GM19238 (cell line): ENCODE measurements around the gene SLC25A19.

Experiments used
- DNase-seq: peaks from one replicate; pipeline ENCODE4 v3.0.0; 2011; ENCODE audit warnings: low spot score; ENCODE audit not compliant: insufficient read length

The SLC25A19 gene

DNA sequence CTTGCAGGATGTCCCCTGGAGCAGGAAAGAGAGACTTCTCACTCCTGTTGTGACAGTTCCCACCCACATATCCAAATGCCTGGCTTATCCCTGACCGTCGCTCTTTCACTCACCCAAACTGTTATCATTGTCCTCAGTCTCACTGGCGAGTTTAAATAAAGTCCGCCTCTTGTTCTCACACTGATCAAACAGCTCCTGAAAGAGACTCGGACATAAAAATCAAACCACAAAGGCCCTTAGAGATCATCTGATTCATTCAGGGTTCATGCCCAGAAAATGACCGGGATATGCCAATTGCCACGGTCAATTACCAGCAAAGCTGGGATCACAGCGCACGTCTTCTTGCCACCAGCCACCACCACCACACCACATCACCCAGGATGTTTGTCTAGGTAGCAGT, 47.7 kb downstream of the SLC25A19 start:
- DNase-seq = no peak

DNA sequence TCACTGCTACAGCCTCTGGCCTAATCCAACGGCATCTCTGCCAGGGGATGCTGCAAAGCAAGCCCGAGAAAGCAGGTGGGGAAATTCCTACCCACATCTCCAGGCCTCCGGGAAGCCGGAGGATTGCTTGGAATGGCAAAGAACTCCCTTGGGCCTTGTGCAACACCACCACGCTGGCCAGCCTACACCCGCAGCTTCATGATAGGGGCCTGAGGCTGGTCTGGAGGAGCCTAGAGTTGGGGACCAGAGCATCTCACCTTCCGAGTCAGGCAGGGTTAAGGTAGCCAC, 48.1 kb downstream of the SLC25A19 start:
- no peak for DNase-seq

DNA sequence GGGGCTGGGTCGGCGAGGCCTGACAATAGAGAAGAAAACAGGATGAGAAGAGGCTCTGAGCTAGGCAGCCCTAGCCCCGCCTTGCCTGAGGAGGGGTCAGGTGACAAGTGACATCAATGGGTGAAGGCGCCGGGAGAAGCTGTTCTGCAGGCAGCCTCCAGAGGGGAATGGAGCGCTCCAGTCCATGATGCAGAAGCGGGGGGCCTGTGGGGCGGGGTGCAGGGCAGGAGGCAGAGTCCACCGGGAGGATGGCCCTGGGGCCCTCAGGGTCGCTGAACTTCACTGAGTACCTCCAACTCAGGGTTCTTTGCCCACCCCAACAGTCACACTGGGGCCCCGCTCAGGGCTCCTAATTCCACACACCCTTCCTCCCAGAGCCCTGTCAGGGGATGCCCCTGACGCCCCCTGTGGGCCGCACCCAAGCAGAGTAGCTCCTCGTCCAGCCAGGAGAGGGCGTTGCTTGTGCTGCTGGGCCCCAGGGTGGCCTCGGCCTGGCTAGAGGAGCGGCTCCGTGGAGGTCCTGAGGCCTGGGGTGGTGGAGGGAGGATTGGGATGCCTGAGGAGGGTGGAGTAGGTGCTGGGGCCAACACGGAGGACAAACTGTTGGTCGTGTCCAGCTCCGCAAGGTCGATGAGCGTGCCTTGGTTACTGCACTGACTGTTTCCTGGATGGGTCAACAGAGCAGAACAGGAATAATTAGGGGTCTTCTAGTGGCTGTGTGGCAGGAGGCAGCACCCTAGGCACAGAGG, 48.7 kb downstream of the SLC25A19 start:
- no peak for DNase-seq

DNA sequence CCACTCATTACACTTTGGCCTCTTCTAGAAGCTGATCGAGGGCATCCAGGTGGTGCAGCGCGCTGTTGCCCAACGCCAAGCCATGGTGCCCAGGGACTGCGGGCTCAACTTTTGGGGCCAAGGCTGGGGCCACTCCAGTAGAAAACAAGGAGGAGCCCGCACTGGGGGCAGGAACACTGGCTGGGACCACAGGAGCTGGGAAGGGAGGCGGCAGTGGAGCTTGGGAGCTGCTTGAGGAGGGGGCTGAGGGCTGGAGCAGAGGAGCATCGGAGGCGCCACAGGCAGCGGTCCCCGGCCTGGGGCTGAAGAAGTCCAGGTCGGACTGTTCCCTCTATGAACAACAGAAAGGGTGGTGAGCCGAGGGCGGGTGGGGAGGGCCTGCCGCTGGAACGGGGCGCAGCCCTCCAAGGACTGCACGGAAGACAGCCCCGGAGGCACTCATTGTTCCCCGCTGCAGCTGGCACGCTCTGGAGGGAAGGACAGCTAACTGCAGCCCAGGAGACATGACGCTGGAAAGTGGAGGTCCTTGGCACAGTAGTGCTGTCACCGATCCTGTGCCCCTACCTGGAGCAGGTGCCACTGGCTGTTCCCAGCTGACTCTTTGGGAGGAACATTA, 49.3 kb downstream of the SLC25A19 start:
- DNase-seq = no peak

DNA sequence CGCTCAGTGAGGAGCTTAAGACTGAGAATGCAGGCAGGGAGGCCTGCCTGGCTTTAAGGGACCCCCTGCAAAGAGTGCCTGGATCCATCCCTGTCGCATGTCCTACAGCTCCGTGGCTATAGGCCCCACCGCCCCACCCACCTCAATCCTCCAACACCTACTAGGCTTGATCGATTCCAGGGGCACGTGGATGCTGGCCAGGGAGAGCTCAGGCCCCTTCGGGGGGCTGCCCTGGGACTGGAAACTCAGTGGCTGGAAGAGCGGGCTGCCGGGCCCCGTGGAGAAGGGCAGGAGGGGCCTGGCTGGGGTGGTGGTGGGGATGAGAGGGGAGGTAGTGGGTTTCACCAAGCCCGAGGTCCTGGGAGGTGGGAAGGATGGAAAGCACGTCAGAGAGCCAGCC, 50.0 kb downstream of the SLC25A19 start:
- no peak for DNase-seq

DNA sequence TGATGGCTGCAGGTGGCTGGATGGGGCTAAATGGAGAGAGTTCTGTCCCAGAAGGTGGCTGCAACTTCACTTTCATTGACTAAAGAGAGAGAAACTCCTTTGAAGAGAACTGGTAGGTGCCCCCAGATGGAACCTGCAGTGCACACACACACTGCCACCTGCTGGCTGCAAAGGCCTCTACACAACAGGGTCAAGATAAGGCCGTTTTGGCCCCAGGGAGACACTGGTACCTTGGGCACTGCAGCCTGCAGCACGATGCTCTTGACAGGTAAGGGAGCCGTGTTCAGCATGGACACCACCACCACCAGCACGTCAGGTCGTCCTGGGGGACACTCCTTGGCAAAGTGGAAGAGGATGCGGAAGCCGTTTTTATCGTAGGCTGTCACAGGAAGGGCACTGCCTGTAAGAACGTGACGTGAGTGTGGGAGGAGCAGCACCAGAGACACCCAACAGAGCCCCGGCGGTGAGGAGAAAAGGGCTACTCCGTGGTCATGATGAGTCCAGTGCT, 50.5 kb downstream of the SLC25A19 start:
- peak; percentile 61 for DNase-seq

DNA sequence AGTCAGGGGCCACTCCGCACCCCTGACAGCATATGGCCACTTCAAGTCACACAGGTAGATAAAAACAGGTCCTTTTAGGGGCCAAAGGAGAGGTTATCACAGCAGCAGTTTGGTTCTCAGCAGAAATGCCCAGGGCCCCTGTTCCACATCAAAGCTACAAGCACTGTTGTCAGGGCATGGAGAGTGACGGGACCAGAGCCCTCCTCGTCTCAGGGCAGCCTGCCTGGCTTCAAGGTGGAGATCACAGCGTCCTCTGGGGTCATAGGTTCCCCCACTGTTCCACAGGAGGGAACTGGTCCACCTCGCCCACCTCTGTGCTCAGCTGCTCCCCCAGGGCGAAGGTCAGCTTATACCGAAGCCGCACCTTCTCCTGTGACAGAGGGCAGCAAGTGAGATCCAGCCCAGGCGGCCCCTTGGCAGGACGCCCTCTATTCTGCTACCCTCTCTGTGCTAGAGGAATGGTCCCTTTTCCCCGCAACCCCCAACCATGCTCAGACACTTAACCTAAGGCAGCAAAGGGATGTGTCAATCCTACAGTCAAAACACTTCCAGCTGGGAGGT, 51.1 kb downstream of the SLC25A19 start:
- no peak for DNase-seq

DNA sequence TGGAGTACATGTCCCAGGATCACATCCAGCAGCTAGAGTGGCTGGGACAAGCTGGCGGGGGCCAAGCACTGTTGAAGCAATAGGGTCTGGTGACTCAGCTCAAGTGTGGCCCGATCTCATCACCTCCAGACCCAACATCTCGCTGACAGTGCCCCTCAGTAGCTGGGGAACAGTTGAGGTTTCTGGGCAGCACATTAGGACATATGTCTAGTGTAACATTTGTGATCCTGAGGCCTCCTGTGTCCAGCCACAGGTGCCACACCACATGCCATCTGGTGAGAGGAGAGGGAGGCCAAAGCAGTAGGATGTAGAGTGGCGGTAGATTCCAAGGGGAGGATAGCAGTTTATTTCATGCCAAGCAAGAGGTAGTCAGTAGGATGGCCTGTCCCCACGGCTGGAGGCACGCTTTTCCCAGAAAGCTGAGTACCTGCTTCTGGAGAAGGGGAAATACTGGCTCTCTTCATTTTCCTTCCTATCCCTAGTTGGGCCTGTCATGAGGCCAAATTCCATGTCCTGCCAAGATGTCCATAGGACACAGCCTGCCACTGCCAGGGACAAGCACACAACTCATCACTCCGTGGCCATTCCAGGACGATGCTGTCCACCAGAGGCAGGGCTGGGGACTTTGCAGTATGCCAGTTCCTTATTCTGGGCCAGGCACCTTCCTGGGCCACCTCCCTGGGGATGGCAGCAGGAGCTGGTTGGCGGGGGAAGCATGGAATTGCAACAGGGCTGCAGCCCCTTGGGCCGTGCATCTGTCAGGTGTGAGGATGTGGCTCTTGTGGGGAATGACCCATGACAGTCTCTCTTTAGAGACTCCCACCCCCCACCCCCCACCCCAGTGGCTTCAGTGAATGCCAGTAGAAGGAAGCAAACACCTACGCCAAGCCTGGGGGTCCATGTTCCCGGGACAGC, 51.9 kb downstream of the SLC25A19 start:
- no peak for DNase-seq

DNA sequence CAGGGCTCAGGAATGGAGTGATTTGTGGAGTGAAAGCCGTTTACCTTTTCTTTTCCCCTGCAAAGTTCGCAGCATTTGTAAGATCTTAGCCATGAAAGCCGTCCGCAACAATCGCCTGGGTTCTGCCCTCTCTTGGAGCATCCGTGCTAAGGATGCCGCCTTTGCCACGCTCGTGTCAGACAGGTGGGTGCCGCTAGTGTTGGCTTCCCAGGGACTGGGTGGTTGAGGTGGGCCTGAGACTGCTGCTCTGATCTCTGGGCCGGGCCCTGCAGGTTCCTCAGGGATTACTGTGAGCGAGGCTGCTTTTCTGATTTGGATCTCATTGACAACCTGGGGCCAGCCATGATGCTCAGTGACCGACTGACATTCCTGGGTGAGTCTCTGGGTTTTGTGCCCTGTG, 56.4 kb downstream of the SLC25A19 start:
- DNase-seq = no peak

DNA sequence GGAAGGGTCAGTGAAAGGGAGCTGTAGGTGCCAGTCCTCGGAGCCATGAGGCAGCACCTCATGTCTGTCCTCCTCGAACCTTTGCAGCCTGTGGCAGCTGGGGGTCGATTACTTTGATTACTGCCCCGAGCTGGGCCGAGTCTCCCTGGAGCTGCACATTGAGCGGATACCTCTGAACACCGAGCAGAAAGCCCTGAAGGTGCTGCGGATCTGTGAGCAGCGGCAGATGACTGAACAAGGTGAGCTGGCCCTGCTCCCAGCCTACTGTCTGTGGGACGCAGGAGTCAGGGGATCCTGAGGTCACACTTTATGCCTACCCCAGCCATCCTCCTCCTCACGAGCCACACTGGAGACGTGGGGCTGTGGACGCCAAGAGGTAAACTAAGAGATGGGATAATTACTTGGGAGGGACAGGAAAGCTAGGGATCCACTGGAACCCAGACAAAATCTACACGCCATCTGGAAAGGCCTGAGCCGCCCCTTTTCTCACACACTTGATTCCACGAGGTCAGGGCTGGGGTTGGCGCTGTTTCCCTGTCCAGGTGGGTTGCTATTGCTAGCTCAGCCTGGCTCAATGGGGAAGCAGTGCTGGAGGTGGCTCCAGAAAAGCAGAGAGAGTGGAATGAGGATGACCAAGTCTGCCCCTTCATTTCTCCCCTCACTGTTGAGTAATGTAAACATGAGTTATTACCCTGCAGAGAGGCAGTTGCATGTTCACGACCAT, 57.3 kb downstream of the SLC25A19 start:
- DNase-seq = no peak

DNA sequence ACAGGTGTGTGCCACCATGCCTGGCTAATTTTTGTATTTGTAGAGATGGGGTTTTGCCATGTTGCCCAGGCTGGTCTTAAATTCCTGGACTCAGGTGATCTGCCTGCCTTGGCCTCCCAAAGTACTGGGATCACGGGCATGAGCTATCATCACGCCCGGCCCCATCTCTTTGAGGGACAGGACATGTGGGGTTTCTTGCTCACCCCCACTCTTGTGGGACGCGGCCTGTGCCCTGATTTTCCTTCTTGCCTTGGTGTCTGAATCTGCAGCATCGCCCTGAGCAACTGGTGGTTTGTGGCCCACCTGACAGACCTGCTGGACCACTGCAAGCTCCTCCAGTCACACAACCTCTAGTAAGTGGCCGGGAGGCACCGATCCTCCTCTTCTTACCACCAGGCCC, 58.2 kb downstream of the SLC25A19 start:
- no peak for DNase-seq

DNA sequence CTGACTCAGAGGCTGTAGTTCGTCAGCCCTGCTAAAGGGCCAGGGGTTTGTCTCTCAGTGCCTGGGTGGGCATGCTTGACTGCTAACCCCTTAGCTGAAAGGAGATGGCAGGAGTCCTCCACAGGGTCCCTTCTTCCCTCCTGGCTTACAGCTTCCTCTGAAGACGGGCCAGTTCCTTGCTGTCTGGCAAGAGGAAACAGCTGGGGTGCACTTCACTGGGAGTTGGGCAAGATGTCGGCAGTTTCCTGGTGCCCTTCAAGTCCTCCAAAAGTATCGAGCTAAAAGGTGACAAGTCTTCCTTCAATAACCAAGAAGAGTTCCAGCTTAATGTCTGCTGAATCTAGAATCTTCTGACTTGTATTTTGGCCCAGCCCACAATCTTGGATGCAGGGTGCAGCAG, 60.4 kb downstream of the SLC25A19 start:
- DNase-seq = no peak

DNA sequence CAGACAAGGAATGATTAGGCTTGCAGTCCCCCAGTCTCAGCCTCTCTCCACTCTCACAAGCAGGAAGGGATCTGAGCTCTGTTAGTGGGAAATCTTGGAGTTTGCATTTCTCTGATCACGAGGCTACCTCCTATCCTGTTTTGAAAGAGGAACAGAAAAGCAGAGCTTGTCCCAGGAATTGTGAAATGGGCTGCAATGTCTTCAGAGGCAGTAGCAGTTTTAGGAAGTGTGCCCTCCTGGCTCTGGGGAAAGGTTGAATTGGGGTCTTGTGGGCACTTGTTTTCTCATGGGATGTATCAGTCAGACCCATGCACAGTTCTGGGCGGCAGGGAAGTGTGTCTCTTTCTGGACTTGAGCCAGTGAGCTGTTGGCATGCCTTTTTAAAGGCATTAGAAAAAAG, 60.9 kb downstream of the SLC25A19 start:
- no peak for DNase-seq

DNA sequence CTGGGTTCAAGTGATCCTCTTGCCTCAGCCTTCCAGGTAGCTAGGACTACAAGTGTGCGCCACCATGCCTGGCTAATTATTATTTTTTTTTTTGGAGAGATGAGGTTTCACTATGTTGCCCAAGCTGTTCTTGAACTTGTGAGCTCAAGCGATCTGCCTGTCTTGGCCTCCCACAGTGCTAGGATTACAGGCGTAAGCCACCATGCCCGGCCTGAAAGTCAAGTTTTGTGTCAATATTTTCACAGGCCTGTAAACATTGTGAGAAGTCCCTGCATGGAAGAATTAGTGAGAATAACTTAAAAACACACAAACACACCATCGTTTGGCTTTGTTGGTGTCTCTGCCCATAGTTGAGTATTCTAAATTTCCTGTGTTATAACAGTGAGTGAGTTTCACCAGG, 61.5 kb downstream of the SLC25A19 start:
- no peak for DNase-seq

DNA sequence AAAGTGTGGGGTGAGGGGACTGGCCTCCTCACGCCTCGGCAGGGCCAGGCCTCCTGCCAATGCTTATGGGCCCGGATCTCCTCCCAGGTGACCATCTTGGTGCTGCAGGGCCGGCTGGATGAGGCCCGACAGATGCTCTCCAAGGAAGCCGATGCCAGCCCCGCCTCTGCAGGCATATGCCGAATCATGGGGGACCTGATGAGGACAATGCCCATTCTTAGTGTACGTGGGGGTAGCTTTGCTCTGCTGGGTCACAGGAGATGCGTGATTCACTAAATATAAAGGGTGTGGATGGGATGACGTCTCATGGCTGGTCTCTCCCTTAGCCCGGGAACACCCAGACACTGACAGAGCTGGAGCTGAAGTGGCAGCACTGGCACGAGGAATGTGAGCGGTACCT, 64.2 kb downstream of the SLC25A19 start:
- DNase-seq = no peak
